DOHH2 (cell line): ENCODE measurements around the gene IRAK1BP1.
"Not testable (repeated sequence)": the region's sequence is repeated elsewhere in the genome, so short reads cannot be mapped to it uniquely, and the experiment has no call there.

Source experiments
- H3F3A ChIP-seq: fragments of 200-600 bp; sonication (generic), shearing (Covaris generic); 2 replicates; pipeline ENCODE4 v1.6.0; 2016; ENCODE audit warnings: antibody characterized with exemption, mild to moderate bottlenecking; ENCODE audit not compliant: control insufficient read depth, insufficient read depth
- H3K27ac ChIP-seq: fragments of 200-600 bp; sonication (generic); 2 replicates; pipeline ENCODE4 v1.5.1; 2014; ENCODE audit warnings: low read depth, mild to moderate bottlenecking, low read length, moderate library complexity
- H3K27me3 ChIP-seq: fragments of 200-600 bp; sonication (generic); 2 replicates; pipeline ENCODE4 v1.6.1; 2014; ENCODE audit warnings: mild to moderate bottlenecking, low read length, mixed read lengths; ENCODE audit not compliant: control insufficient read depth
- H3K36me3 ChIP-seq: fragments of 200-600 bp; sonication (generic); 2 replicates; pipeline ENCODE4 v1.6.1; 2014; ENCODE audit warnings: mild to moderate bottlenecking, low read length, moderate library complexity, mixed read lengths; ENCODE audit not compliant: control insufficient read depth
- H3K4me1 ChIP-seq: fragments of 200-600 bp; sonication (generic); 2 replicates; pipeline ENCODE4 v1.6.1; 2014; ENCODE audit warnings: mild to moderate bottlenecking, low read length, mixed read lengths; ENCODE audit not compliant: control insufficient read depth
- H3K4me2 ChIP-seq: fragments of 200-600 bp; sonication (generic); 2 replicates; pipeline ENCODE4 v1.6.0; 2014; ENCODE audit warnings: mild to moderate bottlenecking, low read length, moderate library complexity
- H3K4me3 ChIP-seq: fragments of 200-600 bp; sonication (generic); 2 replicates; pipeline ENCODE4 v1.5.1; 2014; ENCODE audit warnings: mild to moderate bottlenecking, low read length, mixed read lengths
- H3K79me2 ChIP-seq: fragments of 200-600 bp; sonication (generic); 2 replicates; pipeline ENCODE4 v1.6.1; 2014; ENCODE audit warnings: mild to moderate bottlenecking, low read length, mixed read lengths; ENCODE audit not compliant: control insufficient read depth
- H3K9me2 ChIP-seq: fragments of 200-600 bp; sonication (generic); replicated peaks from 2 replicates; pipeline ENCODE4 v1.6.1; 2014; ENCODE audit warnings: mild to moderate bottlenecking, low read length, mixed read lengths; ENCODE audit not compliant: control insufficient read depth
- H3K9me3 ChIP-seq: fragments of 200-600 bp; sonication (generic); 2 replicates; pipeline ENCODE4 v1.6.1; 2014; ENCODE audit warnings: antibody characterized with exemption, low read length, mixed read lengths; ENCODE audit not compliant: control insufficient read depth, insufficient read depth
- H4K20me1 ChIP-seq: fragments of 200-600 bp; sonication (generic); 2 replicates; pipeline ENCODE4 v1.6.0; 2014; ENCODE audit warnings: low read depth, mild to moderate bottlenecking, antibody characterized with exemption, low read length, moderate library complexity; ENCODE audit not compliant: control insufficient read depth, insufficient read depth
- CTCF ChIP-seq: fragments of 200-600 bp; sonication (generic); IDR thresholded peaks from one replicate; pipeline ENCODE4 v1.5.1; 2014; ENCODE audit warnings: antibody characterized with exemption, mild to moderate bottlenecking, low read depth, low read length; ENCODE audit not compliant: poor library complexity, severe bottlenecking
- EZH2phosphoT487 ChIP-seq: fragments of 200-600 bp; sonication (generic); IDR thresholded peaks from 2 replicates; pipeline ENCODE4 v1.6.1; 2017; ENCODE audit warnings: borderline replicate concordance, mild to moderate bottlenecking, antibody characterized with exemption, low read length, moderate library complexity, mixed read lengths

Gene IRAK1BP1

GRCh38 chr6:78917788-78918187, 50.4 kb downstream of the IRAK1BP1 start:
- no peaks in the 10 kb centered on the region for H3K27me3 ChIP-seq
- H3K79me2 ChIP-seq: no peaks in the 10 kb centered on the region
- H3K36me3 ChIP-seq: no peaks in the 10 kb centered on the region
- no peaks in the 10 kb centered on the region for H3K9me2 ChIP-seq
- H3K4me2 ChIP-seq: no peak overlapping the region
- H3K4me3 ChIP-seq: no peak overlapping the region
- TF ChIP-seq EZH2phosphoT487 (no peak), CTCF (no peak)
- H3K27ac ChIP-seq: no peak overlapping the region
- H3K4me1 ChIP-seq: no peaks in the 10 kb centered on the region
- H3F3A ChIP-seq: no peaks in the 10 kb centered on the region
- no peaks in the 10 kb centered on the region for H3K9me3 ChIP-seq
- no peaks in the 10 kb centered on the region for H4K20me1 ChIP-seq

- not testable (repeated sequence) for H3K79me2 ChIP-seq, H3K4me2 ChIP-seq, H3F3A ChIP-seq, H3K9me3 ChIP-seq, H3K27me3 ChIP-seq, H3K4me1 ChIP-seq, H4K20me1 ChIP-seq, H3K4me3 ChIP-seq, H3K36me3 ChIP-seq, H3K9me2 ChIP-seq, H3K27ac ChIP-seq
These were observed 53.8 kb downstream of the IRAK1BP1 start for GRCh38 chr6:78921168-78921567.

GRCh38 chr6:78925317-78925716, 58.0 kb downstream of the IRAK1BP1 start:
- Histone ChIP-seq H4K20me1 (no peaks in the 10 kb centered on the region), H3K4me1 (peaks cover 7% of the 10 kb centered on the region), H3F3A (no peaks in the 10 kb centered on the region), H3K79me2 (no peaks in the 10 kb centered on the region), H3K36me3 (no peaks in the 10 kb centered on the region), H3K4me3 (no peak overlapping the region), H3K4me2 (no peak overlapping the region), H3K27me3 (no peaks in the 10 kb centered on the region), H3K9me3 (no peaks in the 10 kb centered on the region), H3K27ac (no peak overlapping the region), H3K9me2 (no peaks in the 10 kb centered on the region)
- TF ChIP-seq EZH2phosphoT487 (no peak), CTCF (no peak)

- Histone ChIP-seq H3K36me3 (peaks cover 28% of the 10 kb centered on the region), H4K20me1 (no peaks in the 10 kb centered on the region), H3K79me2 (no peaks in the 10 kb centered on the region), H3K4me2 (no peak overlapping the region), H3F3A (peaks cover 18% of the 10 kb centered on the region), H3K4me3 (no peak overlapping the region), H3K27ac (no peak overlapping the region), H3K27me3 (no peaks in the 10 kb centered on the region), H3K4me1 (no peaks in the 10 kb centered on the region), H3K9me3 (no peaks in the 10 kb centered on the region), H3K9me2 (no peaks in the 10 kb centered on the region)
- TF ChIP-seq EZH2phosphoT487: no peak
- TF ChIP-seq CTCF: no peak
These were observed 68.2 kb downstream of the IRAK1BP1 start for GRCh38 chr6:78935553-78935952.
